Measurements from ENCODE around the gene DCBLD1. TPM values are rescaled to one million over a fixed set of nuclear protein-coding genes. Genes with fewer than 3 reads are reported as not detected.

DCBLD1 gene
- total RNA-seq (2014; rRNA removed; shearing (Covaris generic)): 12.4 and 22.0 TPM in 2 replicates

GRCh38 chr6:117482240-117483003 lies at the start of gene DCBLD1:
Gene DCBLD1, plus strand, starts transcription at chr6:117482674. Its CDS starts 108 bp downstream, at chr6:117482782.

Small RNA genes lying within 50 kb of the gene (small RNA-seq; reads per million reads assigned to genes)
- gene RNU6-253P: not detected

Other genes with a start within 250 kb of the DCBLD1 start
- gene VGLL2, start 217.1 kb upstream of the DCBLD1 start, total RNA-seq (2014; rRNA removed; shearing (Covaris generic)): 0.58 and 0.94 TPM in 2 replicates
- 0.23 and 0.29 TPM in 2 replicates for gene ROS1, start 56.7 kb upstream of the DCBLD1 start, total RNA-seq (2014; rRNA removed; shearing (Covaris generic))
- gene GOPC, start 119.8 kb downstream of the DCBLD1 start, total RNA-seq (2014; rRNA removed; shearing (Covaris generic)): 13.4 and 14.8 TPM in 2 replicates
- 7.2 and 8.1 TPM in 2 replicates for gene NUS1, start 192.8 kb downstream of the DCBLD1 start, total RNA-seq (2014; rRNA removed; shearing (Covaris generic))

Data from A375 (cell line).